Lung (tissue), 12 donors: ENCODE results near the gene DOCK1. TPM values are rescaled to one million over a fixed set of nuclear protein-coding genes. Genes with fewer than 3 reads are reported as not detected.

Experiments used
- ATAC-seq: fragments of 200-7000 bp; cut with Tn5 transposase; one replicate; pipeline ENCODE4 v1.9.1; 2020; ENCODE audit warnings: moderate number of reproducible peaks; ENCODE audit not compliant: insufficient read depth, low FRiP score
- DNase-seq, 3 donors: peaks; one replicate each; pipeline ENCODE4 v3.0.0-alpha.2; 2013 to 2017
- H3K27ac ChIP-seq, 2 donors: one replicate each; pipeline ENCODE4 v1.5.1; 2013; ENCODE audit warnings: mild to moderate bottlenecking in 2 of 2, moderate library complexity in 2 of 2, control low read depth in 1 of 2, inconsistent platforms in 1 of 2, low read depth in 1 of 2, low read length in 1 of 2
- H3K27me3 ChIP-seq, 3 donors: one replicate each; pipeline ENCODE4 v1.5.1; 2013; ENCODE audit warnings: low read length in 2 of 3; ENCODE audit not compliant: control insufficient read depth in 3 of 3, insufficient read depth in 3 of 3
- H3K36me3 ChIP-seq, 4 donors: one replicate each; pipeline ENCODE4 v1.5.1; 2013; ENCODE audit warnings: low read length in 4 of 4, mild to moderate bottlenecking in 1 of 4, moderate library complexity in 1 of 4; ENCODE audit not compliant: control insufficient read depth in 4 of 4, insufficient read depth in 4 of 4
- H3K4me1 ChIP-seq, 5 donors: one replicate each; pipeline ENCODE4 v1.5.1; 2013; ENCODE audit warnings: low read length in 5 of 5, mild to moderate bottlenecking in 2 of 5, moderate library complexity in 1 of 5; ENCODE audit not compliant: control insufficient read depth in 5 of 5, insufficient read depth in 5 of 5
- H3K4me3 ChIP-seq: one replicate; pipeline ENCODE4 v1.5.1; 2013; ENCODE audit warnings: mild to moderate bottlenecking, control low read depth, moderate library complexity
- H3K9ac ChIP-seq, 2 donors: one replicate each; pipeline ENCODE4 v1.5.1; 2013; ENCODE audit warnings: low read length in 2 of 2, control low read depth in 1 of 2; ENCODE audit not compliant: insufficient read depth in 1 of 2
- H3K9me3 ChIP-seq, 4 donors: one replicate each; pipeline ENCODE4 v1.5.1; 2013; ENCODE audit warnings: low read length in 3 of 4, mild to moderate bottlenecking in 1 of 4, moderate library complexity in 1 of 4; ENCODE audit not compliant: control insufficient read depth in 4 of 4, insufficient read depth in 3 of 4
- WGBS, 2 donors: extraction: QIAGEN DNeasy Blood & Tissue Kit; methylation state at CpG; one replicate each; pipeline ENCODE4 v1.1.7; 2013; 5-methylcytosine and 5-hydroxymethylcytosine counted together
- polyA plus RNA-seq, 2 donors: library from polyadenylated mRNA; stranded (reverse); fragments of 200-250 nt; gene quantifications; one replicate each; pipeline ENCODE4 v1.2.1, GENCODE V29; 2013
- total RNA-seq, 2 donors: library from RNA; depleted of rRNA in 1 of 2; stranded (reverse); fragments of >200 nt in 1 of 2; gene quantifications; one replicate each; pipeline ENCODE4 v1.2.1, GENCODE V29; 2014 to 2021
- TF ChIP-seq, protein P1 (sequence below): IDR thresholded peaks from 2 replicates; pipeline ENCODE4 v1.5.1; 2012; ENCODE audit warnings: mild to moderate bottlenecking; ENCODE audit errors: control extremely low read depth, extremely low read depth
- donor health status: control.
- donor health status: control.
- donor health status: Bipolar disorder and iron deficiency.
- donor health status: healthy.
- donor health status: DM: yes; HTN: yes; CAD: no.

Gene DOCK1
- total and polyA plus RNA-seq, 4 donors: 11.2 to 102 (median 30.5) TPM

DNA sequence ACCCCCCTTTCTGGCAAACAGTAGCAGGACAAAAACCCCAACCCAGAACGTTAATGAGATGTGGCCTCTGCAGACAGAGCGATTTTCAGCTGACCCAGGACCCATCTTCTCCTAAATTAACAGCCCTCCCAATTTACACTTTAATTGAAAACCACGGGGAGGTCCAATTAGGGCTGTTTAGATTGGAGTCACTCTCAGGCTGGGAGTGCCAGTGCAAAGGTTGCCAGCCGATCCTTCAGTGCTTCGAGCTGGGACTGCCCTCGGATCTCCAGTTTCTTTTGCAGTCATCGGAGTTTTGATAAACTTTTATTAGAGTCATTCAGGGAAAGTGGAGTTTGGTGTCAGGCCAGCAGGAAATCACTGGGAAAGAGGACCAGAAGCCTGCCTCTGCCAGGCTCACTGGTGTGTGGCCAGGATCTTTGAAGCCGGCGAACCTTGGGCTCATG, 108.0 kb downstream of the DOCK1 start:
- Histone ChIP-seq H3K9me3 (no peaks in the 10 kb centered on the region), H3K4me3 (no peak overlapping the region), H3K4me1 (peaks cover 0 to 5% (median 0%) of the 10 kb centered on the region in 5 donors), H3K36me3 (peaks cover 0 to 31% (median 17%) of the 10 kb centered on the region in 4 donors), H3K27me3 (no peaks in the 10 kb centered on the region), H3K27ac (peak overlapping the region; percentile 12 to 72), H3K9ac (no peak overlapping the region)
- 56 to 74% methylated on average over 9 of the region's 9 CpGs for WGBS, 2 donors
- ATAC-seq: peak; percentile 31
- DNase-seq: no peak
- TF ChIP-seq, protein P1, sequence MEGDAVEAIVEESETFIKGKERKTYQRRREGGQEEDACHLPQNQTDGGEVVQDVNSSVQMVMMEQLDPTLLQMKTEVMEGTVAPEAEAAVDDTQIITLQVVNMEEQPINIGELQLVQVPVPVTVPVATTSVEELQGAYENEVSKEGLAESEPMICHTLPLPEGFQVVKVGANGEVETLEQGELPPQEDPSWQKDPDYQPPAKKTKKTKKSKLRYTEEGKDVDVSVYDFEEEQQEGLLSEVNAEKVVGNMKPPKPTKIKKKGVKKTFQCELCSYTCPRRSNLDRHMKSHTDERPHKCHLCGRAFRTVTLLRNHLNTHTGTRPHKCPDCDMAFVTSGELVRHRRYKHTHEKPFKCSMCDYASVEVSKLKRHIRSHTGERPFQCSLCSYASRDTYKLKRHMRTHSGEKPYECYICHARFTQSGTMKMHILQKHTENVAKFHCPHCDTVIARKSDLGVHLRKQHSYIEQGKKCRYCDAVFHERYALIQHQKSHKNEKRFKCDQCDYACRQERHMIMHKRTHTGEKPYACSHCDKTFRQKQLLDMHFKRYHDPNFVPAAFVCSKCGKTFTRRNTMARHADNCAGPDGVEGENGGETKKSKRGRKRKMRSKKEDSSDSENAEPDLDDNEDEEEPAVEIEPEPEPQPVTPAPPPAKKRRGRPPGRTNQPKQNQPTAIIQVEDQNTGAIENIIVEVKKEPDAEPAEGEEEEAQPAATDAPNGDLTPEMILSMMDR: no peak

DNA sequence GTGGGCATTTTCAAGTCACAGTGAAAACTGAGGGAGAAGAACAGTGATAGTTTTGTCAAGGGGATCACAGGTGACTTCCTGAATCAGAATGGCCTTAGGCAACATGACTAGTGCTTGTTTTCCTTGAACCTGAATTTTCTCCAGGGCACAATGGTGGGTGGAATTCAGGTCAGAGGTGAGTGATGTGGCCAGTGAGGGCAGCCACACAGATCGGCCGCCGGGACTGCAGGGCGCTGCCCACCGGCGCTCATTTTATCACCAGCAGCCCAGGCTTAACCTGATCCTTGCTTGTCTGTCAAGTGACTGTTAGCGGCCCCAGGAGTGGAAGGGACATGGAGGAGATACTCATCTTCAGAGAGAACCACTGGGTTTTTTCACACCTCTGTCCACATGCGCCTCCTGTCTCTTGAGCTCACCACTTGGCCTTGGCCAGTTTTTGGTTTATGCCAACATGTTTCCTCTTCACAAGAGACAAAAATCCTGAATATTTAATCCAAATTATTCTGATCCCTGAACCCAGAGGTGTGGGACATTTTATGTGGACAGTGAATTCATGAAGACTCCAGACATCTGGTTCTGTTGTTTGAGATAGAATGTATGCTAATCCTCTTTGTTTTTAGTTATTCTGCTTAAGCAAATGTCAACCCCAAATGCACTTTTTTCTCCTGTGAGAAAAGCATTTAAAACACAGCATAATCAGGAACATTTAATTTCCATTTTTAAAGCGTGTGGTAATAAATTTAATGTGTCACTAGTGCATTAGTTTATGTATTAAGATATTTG, 108.7 kb downstream of the DOCK1 start:
- WGBS, 2 donors: 87 to 91% methylated on average over 9 of the region's 9 CpGs
- ATAC-seq (no peak), DNase-seq (no peak)
- H3K9ac ChIP-seq: no peak overlapping the region
- no peak overlapping the region for H3K4me3 ChIP-seq
- no peaks in the 10 kb centered on the region for H3K9me3 ChIP-seq
- TF ChIP-seq, protein P1: no peak
- H3K36me3 ChIP-seq: peaks cover 0 to 32% (median 21%) of the 10 kb centered on the region in 4 donors
- H3K4me1 ChIP-seq: peaks cover 0 to 5% (median 0%) of the 10 kb centered on the region in 5 donors
- H3K27ac ChIP-seq: peak overlapping the region; percentile 12 to 72
- H3K27me3 ChIP-seq: no peaks in the 10 kb centered on the region

DNA sequence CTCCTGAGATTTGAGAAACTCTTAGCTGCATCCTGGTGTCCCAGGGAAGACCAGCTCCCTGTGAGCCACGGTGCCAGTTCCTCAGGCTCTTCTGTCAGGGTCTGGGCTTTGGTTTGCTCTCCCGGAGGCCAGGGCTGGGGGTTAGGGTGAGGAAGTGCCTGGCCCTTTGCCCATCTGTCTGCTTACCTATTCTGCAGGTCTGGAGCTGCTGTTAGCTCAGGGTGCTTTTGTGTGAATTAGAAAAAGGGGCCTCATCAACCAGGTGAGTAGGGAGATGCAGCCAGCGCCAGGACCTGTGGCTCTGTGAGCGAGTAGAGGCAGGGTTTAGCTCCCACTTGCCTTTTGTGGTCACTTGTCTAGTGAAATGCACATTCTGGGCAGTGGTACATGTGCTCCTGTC, 109.4 kb downstream of the DOCK1 start:
- no peaks in the 10 kb centered on the region for H3K27me3 ChIP-seq
- peaks cover 0 to 33% (median 25%) of the 10 kb centered on the region in 4 donors for H3K36me3 ChIP-seq
- ATAC-seq (no peak), DNase-seq (no peak)
- peaks cover 0 to 5% (median 0%) of the 10 kb centered on the region in 5 donors for H3K4me1 ChIP-seq
- no peak overlapping the region for H3K9ac ChIP-seq
- no peaks in the 10 kb centered on the region for H3K9me3 ChIP-seq
- H3K27ac ChIP-seq: no peak overlapping the region
- H3K4me3 ChIP-seq: no peak overlapping the region
- TF ChIP-seq, protein P1: no peak
- 88% methylated on average over 4 of the region's 4 CpGs for WGBS, 2 donors
